HG03108 (cell line): ENCODE data around the gene CYB5D1.

Experiments
- ATAC-seq: cut with Tn5 transposase; IDR thresholded peaks from one replicate; pipeline ENCODE4 v1.9.1; 2021; ENCODE audit warnings: moderate library complexity; ENCODE audit not compliant: unreplicated experiment

Gene CYB5D1

DNA sequence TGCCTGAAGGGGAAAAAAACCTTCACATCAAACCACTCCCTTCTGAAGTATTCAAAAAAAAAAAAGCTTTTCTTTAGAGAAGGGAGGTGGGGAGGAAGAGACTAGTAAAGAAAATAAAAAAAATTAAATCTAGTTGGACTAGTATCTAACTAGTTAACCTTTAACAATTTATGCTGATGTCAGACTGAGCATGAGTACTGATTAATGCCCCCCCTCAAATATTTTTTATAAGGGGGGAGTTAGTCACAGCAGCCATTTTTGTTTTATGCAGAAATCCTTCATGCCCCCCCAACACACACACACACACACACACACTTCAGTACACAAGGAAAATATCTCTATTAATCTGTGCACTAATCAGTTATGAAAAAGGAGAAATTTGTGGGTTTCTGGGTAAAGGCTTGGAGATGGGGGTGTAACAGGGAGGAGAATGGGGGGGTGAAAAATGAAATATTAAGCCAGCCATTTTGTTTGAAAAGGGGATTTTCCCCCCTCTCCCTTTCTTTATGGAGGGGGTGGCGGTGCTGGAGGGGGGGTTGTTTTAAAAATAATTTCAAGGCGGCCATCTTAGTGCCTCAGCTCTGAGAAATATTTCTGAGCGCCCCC lies 26.1 kb downstream of the CYB5D1 start:
- no peak for ATAC-seq

DNA sequence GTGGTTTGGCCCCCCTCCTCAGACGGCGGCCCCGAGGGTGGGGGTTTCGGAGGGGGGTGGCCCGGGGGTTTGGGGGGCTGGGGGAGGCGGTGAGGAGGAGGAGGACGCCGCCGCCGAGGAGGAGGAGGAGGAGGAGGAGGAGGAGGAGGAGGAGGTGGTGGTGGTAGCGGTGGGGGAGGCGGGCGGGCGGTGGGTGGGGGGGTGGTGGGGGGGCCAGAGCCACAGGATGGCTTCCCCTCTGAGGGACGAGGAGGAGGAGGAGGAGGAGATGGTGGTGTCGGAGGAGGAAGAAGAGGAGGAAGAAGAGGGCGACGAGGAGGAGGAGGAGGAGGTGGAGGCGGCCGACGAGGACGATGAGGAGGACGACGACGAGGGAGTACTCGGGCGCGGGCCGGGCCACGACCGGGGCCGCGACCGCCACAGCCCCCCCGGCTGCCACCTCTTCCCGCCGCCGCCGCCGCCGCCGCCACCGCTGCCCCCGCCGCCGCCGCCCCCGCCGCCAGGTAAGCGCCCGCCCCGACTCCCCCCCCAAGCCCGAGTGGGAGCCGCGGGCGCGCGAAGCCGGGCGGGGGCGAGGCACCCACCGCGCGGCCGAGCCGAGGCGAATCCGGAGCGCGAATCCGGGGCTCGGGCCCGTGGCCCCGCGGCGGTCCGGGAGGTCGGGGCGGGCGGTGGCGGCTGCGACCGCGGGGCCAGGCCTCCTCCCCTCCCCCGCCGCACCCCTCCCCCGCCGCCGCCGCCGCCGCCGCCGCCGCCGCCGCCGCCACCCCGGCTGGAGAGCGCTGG lies 27.0 kb downstream of the CYB5D1 start:
- no peak for ATAC-seq

- no peak for ATAC-seq
Measured at GRCh38 chr17:7885367-7886226, 27.8 kb downstream of the CYB5D1 start.

DNA sequence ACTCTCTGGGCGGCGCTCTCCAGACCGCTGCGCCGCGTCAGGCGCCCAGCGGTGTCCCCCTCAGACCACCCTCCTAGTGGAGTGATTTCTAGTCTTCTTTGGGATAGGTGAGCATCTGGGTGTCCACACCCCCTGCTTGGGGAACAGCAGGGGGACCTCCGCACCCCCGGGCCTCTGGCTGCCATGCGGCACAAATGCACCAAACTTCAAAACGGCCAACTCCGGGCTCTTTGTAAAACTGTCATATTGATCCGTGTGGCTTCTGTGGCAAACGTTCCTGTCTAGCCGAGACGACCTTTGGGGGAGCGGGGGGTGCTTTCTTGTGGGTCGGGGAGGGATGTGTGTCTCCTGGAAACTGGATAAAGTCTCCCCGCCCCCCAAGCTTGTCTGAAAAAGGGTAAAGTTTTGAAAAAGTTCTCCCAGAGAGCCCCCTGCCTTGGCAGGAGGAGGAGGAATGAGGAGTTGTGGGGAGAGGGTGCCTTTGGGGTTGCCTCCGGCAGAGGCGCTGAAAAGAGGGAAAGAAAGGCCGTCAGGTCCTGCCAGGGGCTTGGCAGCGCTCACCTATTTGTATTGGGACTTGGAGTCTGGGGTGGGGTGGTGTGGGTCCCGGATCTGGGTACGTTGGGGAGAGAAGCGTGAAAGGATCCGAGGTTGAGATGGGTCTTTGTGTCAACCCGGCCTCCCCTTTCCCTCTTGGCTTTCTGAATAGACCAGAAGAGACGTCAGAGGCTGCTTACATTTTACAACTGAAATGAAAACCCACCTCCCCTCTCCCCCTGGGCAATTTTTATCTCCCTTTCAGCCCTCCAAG lies 28.6 kb downstream of the CYB5D1 start:
- ATAC-seq: no peak

DNA sequence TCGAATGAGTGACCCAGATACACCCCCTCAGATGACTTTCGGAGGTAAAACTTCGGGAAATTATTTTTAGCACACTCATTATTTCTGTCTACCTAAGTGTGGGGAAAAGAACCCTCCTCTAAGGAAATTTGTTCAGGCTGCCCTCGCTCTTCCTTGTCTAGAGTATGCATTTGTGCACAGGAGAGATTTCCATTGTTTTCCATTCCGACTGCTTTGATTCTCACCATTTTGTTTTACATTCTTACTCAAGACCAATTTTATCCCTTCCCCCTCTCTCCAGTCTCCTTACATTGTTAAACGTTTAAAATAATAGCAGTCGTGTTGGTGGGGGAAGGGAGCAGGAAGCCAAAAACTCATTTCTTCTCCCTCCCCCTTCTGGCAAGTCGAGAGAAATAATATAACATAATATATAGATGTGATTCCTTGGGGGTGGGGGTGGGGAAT lies 29.3 kb downstream of the CYB5D1 start:
- no peak for ATAC-seq

DNA sequence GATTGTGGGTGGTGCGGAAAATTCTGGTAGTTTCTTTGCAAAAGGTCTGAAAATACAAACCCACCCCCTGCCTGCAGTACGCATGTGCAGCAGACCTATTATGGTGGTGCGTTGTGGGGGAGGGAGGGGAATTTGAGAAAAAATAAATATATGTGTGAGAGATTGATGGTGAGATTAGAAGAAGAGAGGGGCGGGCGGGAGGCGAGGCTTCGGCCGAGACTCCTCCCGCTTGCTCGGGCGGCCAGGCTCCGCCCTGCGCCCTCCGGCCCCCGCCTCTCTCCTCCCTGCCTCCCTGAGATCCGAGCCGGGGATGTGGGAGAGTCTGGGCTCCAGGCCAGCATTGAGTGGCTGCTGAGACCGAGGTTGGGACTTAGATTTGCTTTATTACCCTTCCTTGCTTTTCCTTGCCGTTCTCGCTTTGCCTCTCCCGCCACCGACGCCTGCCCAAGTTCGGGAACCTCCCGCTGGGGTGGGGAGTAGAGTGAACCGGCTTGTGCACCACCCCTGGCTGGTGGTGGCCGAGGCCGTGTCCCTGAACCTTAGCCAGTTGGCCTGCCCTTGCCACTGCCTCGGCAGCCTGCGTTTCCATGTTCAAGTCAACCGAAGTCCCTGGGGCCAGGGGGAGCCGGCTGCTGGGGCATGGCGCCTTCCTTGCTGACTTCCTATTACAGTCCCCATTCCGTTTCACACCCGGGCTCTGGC lies 29.8 kb downstream of the CYB5D1 start:
- peak; percentile 51 for ATAC-seq

DNA sequence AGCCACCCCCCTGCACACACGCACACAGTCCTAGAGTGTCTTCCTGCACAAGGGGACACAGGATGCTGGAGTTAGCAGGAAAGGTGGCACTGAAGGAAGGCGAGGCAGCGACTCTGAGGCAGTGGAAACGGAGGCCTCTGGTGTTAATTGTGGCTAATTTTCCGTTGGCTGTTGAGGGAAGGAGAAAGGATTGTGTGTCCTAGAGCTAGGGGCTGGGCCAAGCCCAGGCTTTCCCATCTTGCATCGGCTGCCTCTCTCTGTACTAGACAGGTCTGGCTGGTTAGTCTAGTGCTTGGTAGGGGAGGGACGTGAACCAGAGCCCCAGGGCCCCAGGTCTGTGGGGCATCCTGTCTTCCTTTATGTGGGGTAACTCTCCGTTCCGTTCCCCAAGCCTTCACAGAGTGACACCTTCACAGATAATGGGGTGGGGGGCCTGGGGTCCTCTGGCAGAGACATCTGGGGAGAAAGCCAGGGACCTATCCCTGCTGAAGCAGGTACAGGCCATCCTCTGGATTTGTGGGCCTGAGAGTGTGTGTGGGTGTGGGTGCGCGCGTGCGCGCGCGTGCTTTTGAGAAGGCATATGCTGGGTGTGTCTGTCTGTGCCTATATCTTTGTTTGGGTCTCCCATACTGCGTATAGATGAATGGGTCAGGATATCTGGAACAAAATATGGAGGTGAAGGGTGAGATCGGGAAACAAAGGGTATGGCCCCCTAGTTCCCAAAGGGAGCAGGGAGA lies 30.5 kb downstream of the CYB5D1 start, which contains the start of gene CHD3:
TSS of gene CHD3 (plus strand) at position 606 of the 737 bp plus-strand sequence. CDS start 212 bp downstream, outside the sequence.
- no peak for ATAC-seq

- no peak for ATAC-seq
Measured at GRCh38 chr17:7889166-7889955, 31.6 kb downstream of the CYB5D1 start.

GRCh38 chr17:7893187-7893880 lies 35.5 kb downstream of the CYB5D1 start:
- ATAC-seq: no peak

- no peak for ATAC-seq
Measured at GRCh38 chr17:7894226-7894625, 36.4 kb downstream of the CYB5D1 start.

GRCh38 chr17:7894866-7895265 lies 37.1 kb downstream of the CYB5D1 start:
- ATAC-seq: no peak

GRCh38 chr17:7897090-7897489 lies 39.3 kb downstream of the CYB5D1 start:
- ATAC-seq: no peak

DNA sequence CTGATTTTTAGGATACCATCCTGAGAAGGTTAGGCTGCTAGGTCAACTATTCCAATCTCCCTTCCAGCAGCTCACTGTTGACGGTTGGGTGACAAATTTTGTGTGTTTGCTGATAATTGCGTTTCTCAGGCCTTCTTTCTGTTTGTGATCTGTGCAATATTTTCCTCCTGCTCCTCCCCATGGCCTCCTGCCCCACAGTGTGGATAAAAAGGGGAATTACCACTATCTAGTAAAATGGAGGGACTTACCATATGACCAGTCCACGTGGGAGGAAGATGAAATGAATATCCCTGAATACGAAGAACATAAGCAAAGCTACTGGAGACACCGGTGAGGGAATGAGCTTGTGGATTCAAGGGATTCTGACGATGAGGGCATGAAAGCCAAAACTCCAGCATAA lies 40.0 kb downstream of the CYB5D1 start:
- no peak for ATAC-seq

- ATAC-seq: no peak
Measured at GRCh38 chr17:7903154-7904103, 45.6 kb downstream of the CYB5D1 start.

GRCh38 chr17:7909089-7909488 lies 51.3 kb downstream of the CYB5D1 start:
- ATAC-seq: no peak

DNA sequence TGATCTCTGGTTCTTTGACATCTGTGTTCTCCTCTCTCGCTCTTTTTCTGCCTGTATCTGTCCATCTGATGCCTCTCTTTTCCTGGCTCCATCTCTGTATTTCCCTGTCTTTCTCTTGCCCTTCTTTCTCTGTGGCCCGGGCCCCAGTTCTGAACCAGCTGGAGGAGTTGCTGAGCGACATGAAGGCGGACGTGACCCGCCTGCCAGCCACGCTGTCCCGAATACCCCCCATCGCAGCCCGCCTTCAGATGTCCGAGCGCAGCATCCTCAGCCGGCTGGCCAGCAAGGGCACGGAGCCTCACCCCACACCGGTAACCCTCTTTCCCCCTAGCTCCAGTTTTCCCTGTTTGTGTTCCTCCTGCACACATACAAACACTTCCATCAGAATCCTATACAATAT lies 52.5 kb downstream of the CYB5D1 start:
- no peak for ATAC-seq

DNA sequence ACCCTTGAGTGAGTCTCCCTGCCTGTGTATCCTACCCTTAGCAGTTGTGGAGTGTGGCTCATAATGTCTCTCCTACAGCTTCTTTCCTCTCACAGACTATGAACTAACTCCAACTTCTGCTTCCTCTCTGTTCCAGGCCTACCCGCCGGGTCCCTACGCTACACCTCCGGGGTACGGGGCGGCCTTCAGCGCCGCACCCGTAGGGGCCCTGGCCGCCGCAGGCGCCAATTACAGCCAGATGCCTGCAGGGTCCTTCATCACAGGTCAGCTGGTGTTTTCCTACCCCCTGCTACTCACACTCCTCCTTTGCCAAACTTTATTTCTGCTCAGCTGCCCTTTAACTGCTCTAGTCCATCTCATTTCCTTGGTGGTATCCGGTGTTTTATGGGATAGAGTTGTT lies 52.9 kb downstream of the CYB5D1 start:
- ATAC-seq: no peak
